Measurements from ENCODE around the gene TRIM27. TPM values are rescaled to one million over a fixed set of nuclear protein-coding genes. Genes with fewer than 3 reads are reported as not detected.

TRIM27 gene
- total RNA-seq, 1 experiment from 2014 or later: 79.8 TPM

- no peak for TF ChIP-seq AR (CRISPR knock-in tag; IDR thresholded peaks at IDR 0.05)
Measured at GRCh38 chr6:28903686-28904085, 20.1 kb downstream of the TRIM27 start (continued).

- no peaks in the 10 kb centered on the region for H3K9me3 Mint-ChIP-seq
- CTCF ChIA-PET: interaction anchor here (1.0 kb wide), 1 partner anchor 65 kb away, joined by 3 read pairs; no protein-coding TSS in a partner anchor
- no peak for DNase-seq (ENCODE audit: low spot score)
- POLR2A ChIA-PET: no interaction called here
- no peaks in the 10 kb centered on the region for H3K27me3 Mint-ChIP-seq (ENCODE audit: low read depth)
- no peaks in the 10 kb centered on the region for H3K4me1 Mint-ChIP-seq
- H3K27ac Mint-ChIP-seq: no peak overlapping the region
- TF ChIP-seq SP1 (CRISPR knock-in tag; conservative IDR thresholded peaks at IDR 0.05): no peak
- no peak for TF ChIP-seq ARID4B (CRISPR knock-in tag; IDR thresholded peaks at IDR 0.05; ENCODE audit: borderline replicate concordance)
- no peak for TF ChIP-seq TEAD1 (CRISPR knock-in tag; IDR thresholded peaks at IDR 0.05)
- no peak for TF ChIP-seq FOXP4 (CRISPR knock-in tag; IDR thresholded peaks at IDR 0.05)
- TF ChIP-seq ZNF232 (CRISPR knock-in tag; IDR thresholded peaks at IDR 0.05): no peak
- no peak for TF ChIP-seq GRHL2 (CRISPR knock-in tag; IDR thresholded peaks at IDR 0.05; ENCODE audit: insufficient replicate concordance, severe bottlenecking)
- no peak for TF ChIP-seq ZNF532 (CRISPR knock-in tag; IDR thresholded peaks at IDR 0.05; ENCODE audit: borderline replicate concordance)
- no peak overlapping the region for H3K4me3 Mint-ChIP-seq
- H3K36me3 Mint-ChIP-seq: peaks cover 51% of the 10 kb centered on the region
- no peak for ATAC-seq
Measured at GRCh38 chr6:28901831-28902230, 22.0 kb downstream of the TRIM27 start.
